Measurements from ENCODE around the gene TBC1D14. TPM values are rescaled to one million over a fixed set of nuclear protein-coding genes. Genes with fewer than 3 reads are reported as not detected.

Gene TBC1D14
- total RNA-seq, 2 experiments from 2014 or later = 38.4 to 44.1 TPM

GRCh38 chr4:6869944-6870343, 39.7 kb upstream of the TBC1D14 start:
- H3K4me1 ChIP-seq (ENCODE audit: insufficient read depth, low read length, poor library complexity, severe bottlenecking) = no peaks in the 10 kb centered on the region
- no peaks in the 10 kb centered on the region for H3K36me3 ChIP-seq (ENCODE audit: insufficient read depth, low read length)
- TF ChIP-seq, protein P1, sequence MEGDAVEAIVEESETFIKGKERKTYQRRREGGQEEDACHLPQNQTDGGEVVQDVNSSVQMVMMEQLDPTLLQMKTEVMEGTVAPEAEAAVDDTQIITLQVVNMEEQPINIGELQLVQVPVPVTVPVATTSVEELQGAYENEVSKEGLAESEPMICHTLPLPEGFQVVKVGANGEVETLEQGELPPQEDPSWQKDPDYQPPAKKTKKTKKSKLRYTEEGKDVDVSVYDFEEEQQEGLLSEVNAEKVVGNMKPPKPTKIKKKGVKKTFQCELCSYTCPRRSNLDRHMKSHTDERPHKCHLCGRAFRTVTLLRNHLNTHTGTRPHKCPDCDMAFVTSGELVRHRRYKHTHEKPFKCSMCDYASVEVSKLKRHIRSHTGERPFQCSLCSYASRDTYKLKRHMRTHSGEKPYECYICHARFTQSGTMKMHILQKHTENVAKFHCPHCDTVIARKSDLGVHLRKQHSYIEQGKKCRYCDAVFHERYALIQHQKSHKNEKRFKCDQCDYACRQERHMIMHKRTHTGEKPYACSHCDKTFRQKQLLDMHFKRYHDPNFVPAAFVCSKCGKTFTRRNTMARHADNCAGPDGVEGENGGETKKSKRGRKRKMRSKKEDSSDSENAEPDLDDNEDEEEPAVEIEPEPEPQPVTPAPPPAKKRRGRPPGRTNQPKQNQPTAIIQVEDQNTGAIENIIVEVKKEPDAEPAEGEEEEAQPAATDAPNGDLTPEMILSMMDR (conservative IDR thresholded peaks at IDR 0.05; ENCODE audit: low read length) = no peak
- TF ChIP-seq EZH2phosphoT487 (IDR thresholded peaks at IDR 0.05; ENCODE audit: borderline replicate concordance, low read depth, low read length) = no peak
- no peak overlapping the region for H3K4me3 ChIP-seq (ENCODE audit: low read depth, low read length, poor library complexity, severe bottlenecking)
- ChIA-PET CTCF (ENCODE audit: unreplicated experiment) (no interaction called here), POLR2A (interaction anchor here (0.7 kb wide), 1 partner anchor 97 kb away, joined by 3 read pairs; no protein-coding TSS in a partner anchor)
- H3K27ac ChIP-seq (ENCODE audit: low read depth, low read length, poor library complexity, severe bottlenecking) = no peak overlapping the region
- no peaks in the 10 kb centered on the region for H4K20me1 ChIP-seq (ENCODE audit: insufficient read depth, low read length)
- no peaks in the 10 kb centered on the region for H3K9me2 ChIP-seq (ENCODE audit: insufficient read depth, low read length)
- H2AFZ ChIP-seq (ENCODE audit: low read length) = no peak overlapping the region
- intact Hi-C loops (cut with micrococcal nuclease; ENCODE audit: unreplicated experiment) = no loop called here
- H3K79me2 ChIP-seq (ENCODE audit: insufficient read depth, low read depth, low read length) = no peaks in the 10 kb centered on the region
- DNase-seq (ENCODE audit: low spot score) = no peak
- H3K4me2 ChIP-seq (ENCODE audit: low read length) = no peak overlapping the region
- H3K9me3 ChIP-seq (ENCODE audit: low read length) = no peaks in the 10 kb centered on the region
- no TSS peak for BruUV-seq (replicated peaks)

GRCh38 chr4:6873291-6873690, 36.3 kb upstream of the TBC1D14 start:
- H3K27ac ChIP-seq (ENCODE audit: low read depth, low read length, poor library complexity, severe bottlenecking) = no peak overlapping the region
- no peak overlapping the region for H2AFZ ChIP-seq (ENCODE audit: low read length)
- H3K36me3 ChIP-seq (ENCODE audit: insufficient read depth, low read length) = peaks cover 10% of the 10 kb centered on the region; the same call in 1 of the 2 replicates
- H3K9me2 ChIP-seq (ENCODE audit: insufficient read depth, low read length) = no peaks in the 10 kb centered on the region
- intact Hi-C loops (cut with micrococcal nuclease; ENCODE audit: unreplicated experiment) = no loop called here
- H3K79me2 ChIP-seq (ENCODE audit: insufficient read depth, low read depth, low read length) = no peaks in the 10 kb centered on the region
- ChIA-PET CTCF (ENCODE audit: unreplicated experiment) (interaction anchor here (0.7 to 2.1 kb wide), 6 partner anchors 19 to 171 kb away, joined by 3 to 5 read pairs (median 3); no protein-coding TSS in a partner anchor), POLR2A (interaction anchor here (0.5 to 1.9 kb wide), 9 partner anchors 10 to 155 kb away, joined by 3 to 10 read pairs (median 4); no protein-coding TSS in a partner anchor)
- no peaks in the 10 kb centered on the region for H4K20me1 ChIP-seq (ENCODE audit: insufficient read depth, low read length)
- no TSS peak for BruUV-seq (replicated peaks)
- no peak for TF ChIP-seq EZH2phosphoT487 (IDR thresholded peaks at IDR 0.05; ENCODE audit: borderline replicate concordance, low read depth, low read length)
- TF ChIP-seq, protein P1 (conservative IDR thresholded peaks at IDR 0.05; ENCODE audit: low read length) = peak; percentile 20
- H3K4me1 ChIP-seq (ENCODE audit: insufficient read depth, low read length, poor library complexity, severe bottlenecking) = no peaks in the 10 kb centered on the region
- H3K9me3 ChIP-seq (ENCODE audit: low read length) = no peaks in the 10 kb centered on the region
- H3K4me2 ChIP-seq (ENCODE audit: low read length) = no peak overlapping the region
- no peak overlapping the region for H3K4me3 ChIP-seq (ENCODE audit: low read depth, low read length, poor library complexity, severe bottlenecking)
- DNase-seq (ENCODE audit: low spot score) = no peak

DNA sequence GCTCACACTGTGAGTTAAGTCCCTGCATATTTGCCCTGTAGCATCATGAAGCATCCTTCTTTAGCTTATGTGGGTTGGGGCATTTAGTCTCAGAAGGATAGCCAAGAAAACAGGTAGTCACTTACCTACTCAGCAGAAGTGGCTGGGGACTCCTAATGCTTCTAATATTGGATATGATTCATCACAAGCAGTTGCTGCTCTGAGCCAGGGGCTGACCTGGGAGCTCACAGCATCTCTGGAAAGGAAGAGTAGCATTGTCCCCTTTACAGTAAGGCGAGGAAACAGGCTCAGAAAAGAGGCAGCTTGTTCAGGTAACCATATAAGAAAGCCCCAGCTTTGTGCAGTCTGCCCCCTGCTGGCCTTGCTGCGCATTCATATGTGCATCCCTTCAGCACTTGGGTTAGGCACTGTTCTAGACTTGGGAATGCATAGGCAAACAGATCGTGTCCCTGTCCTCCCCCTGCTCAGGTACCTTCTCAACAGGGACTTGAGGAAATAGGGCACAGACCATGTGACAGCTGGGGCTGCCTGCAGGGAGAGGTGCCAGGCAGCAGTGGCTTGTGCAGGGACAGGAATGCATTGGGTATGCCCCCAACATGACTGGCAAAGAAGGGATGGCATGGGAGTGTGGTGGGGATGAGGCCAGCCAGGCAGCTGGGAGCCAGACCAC, 35.7 kb upstream of the TBC1D14 start:
- H3K27ac ChIP-seq (ENCODE audit: low read depth, low read length, poor library complexity, severe bottlenecking) = no peak overlapping the region
- POLR2A ChIA-PET = interaction anchor here (0.6 to 1.9 kb wide), 6 partner anchors 19 to 156 kb away, joined by 3 to 10 read pairs (median 3); no protein-coding TSS in a partner anchor

More for the DNA sequence above, 35.7 kb upstream of the TBC1D14 start:
- peak; percentile 79 for DNase-seq (ENCODE audit: low spot score)
- Histone ChIP-seq H3K9me3 (ENCODE audit: low read length) (no peaks in the 10 kb centered on the region), H4K20me1 (ENCODE audit: insufficient read depth, low read length) (no peaks in the 10 kb centered on the region), H3K4me1 (ENCODE audit: insufficient read depth, low read length, poor library complexity, severe bottlenecking) (no peaks in the 10 kb centered on the region), H2AFZ (ENCODE audit: low read length) (no peak overlapping the region), H3K9me2 (ENCODE audit: insufficient read depth, low read length) (no peaks in the 10 kb centered on the region), H3K36me3 (ENCODE audit: insufficient read depth, low read length) (peaks cover 13% of the 10 kb centered on the region; the same call in 1 of the 2 replicates), H3K4me3 (ENCODE audit: low read depth, low read length, poor library complexity, severe bottlenecking) (no peak overlapping the region), H3K79me2 (ENCODE audit: insufficient read depth, low read depth, low read length) (no peaks in the 10 kb centered on the region), H3K4me2 (ENCODE audit: low read length) (no peak overlapping the region)
- intact Hi-C loops (cut with micrococcal nuclease; ENCODE audit: unreplicated experiment) = loop anchor here (1.0 kb wide), 2 partner anchors 91 to 154 kb away; no protein-coding TSS in a partner anchor
- TF ChIP-seq, protein P1 (conservative IDR thresholded peaks at IDR 0.05; ENCODE audit: low read length) = peak; percentile 93
- no peak for TF ChIP-seq EZH2phosphoT487 (IDR thresholded peaks at IDR 0.05; ENCODE audit: borderline replicate concordance, low read depth, low read length)
- CTCF ChIA-PET (ENCODE audit: unreplicated experiment) = interaction anchor here (0.6 to 2.1 kb wide), 6 partner anchors 20 to 172 kb away, joined by 3 to 5 read pairs (median 4); no protein-coding TSS in a partner anchor
- no TSS peak for BruUV-seq (replicated peaks)
